A549 (cell line): ENCODE measurements around the gene EFCAB5. TPM values are rescaled to one million over a fixed set of nuclear protein-coding genes. Genes with fewer than 3 reads are reported as not detected.

Source experiments
- ATAC-seq, 2 experiments: fragments of 200-7000 bp in 1 of 2; fragments of >200 bp in 1 of 2; cut with Nextera tagmentation in 1 of 2; cut with Tn5 transposase in 1 of 2; 3 replicates each; pipeline versions ENCODE4 v1.8.0 to v1.9.1; 2018 to 2020; ENCODE audit warnings: mild to moderate bottlenecking in 1 of 2, moderate library complexity in 1 of 2
- CTCF ChIA-PET: fragments of 300-600 bp; sonication (Branson Sonifier 250); formaldehyde crosslinking; extraction: SDS; loops from one replicate; lab custom pipeline; 2021; ENCODE audit warnings: antibody characterized with exemption, inconsistent platforms; lab: Yijun Ruan, JAX
- POLR2A ChIA-PET: fragments of 350-600 bp; formaldehyde crosslinking; extraction: SDS; loops from one replicate; lab custom pipeline; 2021; ENCODE audit warnings: antibody characterized with exemption, inconsistent platforms; lab: Yijun Ruan, JAX
- DNase-seq, 2 experiments: peaks; one replicate each; pipeline versions ENCODE4 v3.0.0 to v3.0.0-alpha.2; 2011 to 2016; ENCODE audit warnings: low read depth in 1 of 2, low spot score in 1 of 2
- FAIRE-seq: peaks from 2 replicates; lab custom pipeline; 2011; peaks lifted over from hg19 to GRCh38; lab: Jason Lieb, UNC
- H3K27ac ChIP-seq, 2 experiments: fragments of >200 bp; sonication (Bioruptor Twin); formaldehyde crosslinking; 3 replicates each; pipeline ENCODE4 v1.5.1; 2016 to 2017
- H3K4me1 ChIP-seq: fragments of >200 bp; sonication (Bioruptor Twin); formaldehyde crosslinking; 3 replicates; pipeline ENCODE4 v1.6.1; 2016
- H3K4me2 ChIP-seq: fragments of >200 bp; sonication (Bioruptor Twin); formaldehyde crosslinking; 3 replicates; pipeline ENCODE4 v1.6.1; 2016
- H3K4me3 ChIP-seq: fragments of >200 bp; sonication (Bioruptor Twin); formaldehyde crosslinking; 3 replicates; pipeline ENCODE4 v1.5.1; 2016
- H3K9me3 ChIP-seq: fragments of >200 bp; sonication (Bioruptor Twin); formaldehyde crosslinking; 3 replicates; pipeline ENCODE4 v1.6.1; 2016
- BHLHE40 ChIP-seq: IDR thresholded peaks from 2 replicates; pipeline ENCODE4 v1.6.1; 2012; ENCODE audit warnings: low read depth, low read length, inconsistent platforms
- CBX8 ChIP-seq: fragments of 200-600 bp; sonication (generic); IDR thresholded peaks from 2 replicates; pipeline ENCODE4 v1.6.1; 2016
- CHD2 ChIP-seq: fragments of 150-350 bp; IDR thresholded peaks from 2 replicates; pipeline ENCODE4 v1.6.1; 2014; ENCODE audit warnings: low read length; ENCODE audit not compliant: partially characterized antibody
- CHD4 ChIP-seq: fragments of 200-600 bp; sonication (generic); IDR thresholded peaks from 2 replicates; pipeline ENCODE4 v1.6.1; 2016; ENCODE audit warnings: antibody characterized with exemption, mild to moderate bottlenecking, borderline replicate concordance
- EHMT2 ChIP-seq: fragments of 200-600 bp; sonication (generic); IDR thresholded peaks from 2 replicates; pipeline ENCODE4 v1.6.1; 2016; ENCODE audit warnings: antibody characterized with exemption, low read depth, mild to moderate bottlenecking, moderate library complexity
- ESRRA ChIP-seq: fragments of 150-350 bp; IDR thresholded peaks from 2 replicates; pipeline ENCODE4 v1.6.1; 2014; ENCODE audit warnings: mild to moderate bottlenecking, low read length, borderline replicate concordance
- FOSB ChIP-seq: fragments of 250-450 bp; sonication (Bioruptor Pico); IDR thresholded peaks from 2 replicates; pipeline ENCODE4 v1.5.0; 2020; ENCODE audit warnings: mild to moderate bottlenecking, moderate library complexity
- FOSL2 ChIP-seq, 2 experiments: fragments of 450-650 bp in 1 of 2; fragments of >200 bp in 1 of 2; sonication (Bioruptor Twin) in 1 of 2; formaldehyde crosslinking; IDR thresholded peaks; 2 replicates each; pipeline versions ENCODE4 v1.5.0 to v1.6.1; 2016 to 2020; ENCODE audit warnings: mild to moderate bottlenecking in 1 of 2, moderate library complexity in 1 of 2
- GATA3 ChIP-seq: IDR thresholded peaks from 2 replicates; pipeline ENCODE4 v1.6.1; 2012; ENCODE audit warnings: borderline replicate concordance
- HMGXB4 ChIP-seq: fragments of 250-450 bp; sonication (Bioruptor Pico); IDR thresholded peaks from 2 replicates; pipeline ENCODE4 v1.5.0; 2021; ENCODE audit warnings: mild to moderate bottlenecking, moderate library complexity, borderline replicate concordance
- HOXA7 ChIP-seq: fragments of 250-450 bp; sonication (Bioruptor Pico); IDR thresholded peaks from 2 replicates; pipeline ENCODE4 v1.5.0; 2020; ENCODE audit warnings: mild to moderate bottlenecking, moderate library complexity
- HOXB5 ChIP-seq: fragments of 250-450 bp; sonication (Bioruptor Pico); IDR thresholded peaks from 2 replicates; pipeline ENCODE4 v1.5.0; 2020; ENCODE audit warnings: mild to moderate bottlenecking, moderate library complexity
- KDM1A ChIP-seq: fragments of 200-600 bp; sonication (generic); IDR thresholded peaks from 2 replicates; pipeline ENCODE4 v1.6.1; 2016; ENCODE audit warnings: low read depth, mild to moderate bottlenecking
- KDM5A ChIP-seq: fragments of 200-600 bp; sonication (generic); IDR thresholded peaks from 2 replicates; pipeline ENCODE4 v1.6.1; 2016; ENCODE audit warnings: antibody characterized with exemption, mild to moderate bottlenecking
- MAX ChIP-seq: IDR thresholded peaks from 2 replicates; pipeline ENCODE4 v1.6.1; 2012
- MAZ ChIP-seq: fragments of 150-350 bp; IDR thresholded peaks from 2 replicates; pipeline ENCODE4 v1.6.1; 2014; ENCODE audit warnings: antibody characterized with exemption, low read depth, low read length, borderline replicate concordance
- NFE2L2 ChIP-seq: fragments of 150-350 bp; conservative IDR thresholded peaks from 2 replicates; pipeline ENCODE4 v1.6.1; 2014; ENCODE audit warnings: low read length
- NPAS2 ChIP-seq: fragments of 250-450 bp; sonication (Bioruptor Pico); IDR thresholded peaks from 2 replicates; pipeline ENCODE4 v1.8.0; 2022; ENCODE audit warnings: mild to moderate bottlenecking, moderate library complexity, borderline replicate concordance
- RAD21 ChIP-seq, 2 experiments: fragments of >200 bp in 1 of 2; sonication (Bioruptor Twin) in 1 of 2; formaldehyde crosslinking in 1 of 2; IDR thresholded peaks in 1 of 2; conservative IDR thresholded peaks in 1 of 2; 2 replicates in 1 of 2; 3 replicates in 1 of 2; pipeline ENCODE4 v1.6.1; 2012 to 2018; ENCODE audit warnings: inconsistent platforms in 1 of 2
- ZC3H11A ChIP-seq: fragments of 450-650 bp; IDR thresholded peaks from 2 replicates; pipeline ENCODE4 v1.6.1; 2014; ENCODE audit warnings: antibody characterized with exemption, mild to moderate bottlenecking
- ZFP36 ChIP-seq: fragments of 450-650 bp; IDR thresholded peaks from 2 replicates; pipeline ENCODE4 v1.6.1; 2014; ENCODE audit warnings: borderline replicate concordance; ENCODE audit not compliant: partially characterized antibody
- ZSCAN20 ChIP-seq: fragments of 250-450 bp; sonication (Bioruptor Pico); IDR thresholded peaks from 2 replicates; pipeline ENCODE4 v1.8.0; 2022; ENCODE audit warnings: mild to moderate bottlenecking, moderate library complexity
- WGBS: methylation state at CpG from one replicate; pipeline ENCODE4 v1.1.6; 2017; ENCODE audit errors: missing lambda C conversion rate; 5-methylcytosine and 5-hydroxymethylcytosine counted together
- polyA plus RNA-seq, 4 experiments: library from polyadenylated mRNA; depleted of rRNA in 3 of 4; stranded (reverse); fragments of >200 nt; fragmentation: RNase III in 1 of 4; extraction: RNeasy Plus Mini Kit Qiagen cat#74134 plus additional on column Dnase treatment in 1 of 4; gene quantifications; 2 replicates in 3 of 4; 3 replicates in 1 of 4; pipeline ENCODE4 v1.2.3, GENCODE V29; 2011 to 2017
- TF ChIP-seq, protein P1 (sequence below): IDR thresholded peaks from 2 replicates; pipeline ENCODE4 v1.6.1; 2012
- TF ChIP-seq, protein P2 (sequence below): fragments of 150-350 bp; IDR thresholded peaks from 2 replicates; pipeline ENCODE4 v1.6.1; 2014; ENCODE audit warnings: low read depth, mild to moderate bottlenecking, low read length
- TF ChIP-seq, protein P3 (sequence below): IDR thresholded peaks from 2 replicates; pipeline ENCODE4 v1.6.1; 2012; ENCODE audit warnings: low read depth, borderline replicate concordance
- TF ChIP-seq, protein P4 (sequence below): fragments of >200 bp; sonication (Bioruptor Twin); formaldehyde crosslinking; IDR thresholded peaks from 2 replicates; pipeline ENCODE4 v1.6.1; 2016

EFCAB5 gene
- polyA plus RNA-seq, 2 of the 4 experiments (the other 2 are of a cell fraction), result 0.65 to 2.6 TPM

DNA sequence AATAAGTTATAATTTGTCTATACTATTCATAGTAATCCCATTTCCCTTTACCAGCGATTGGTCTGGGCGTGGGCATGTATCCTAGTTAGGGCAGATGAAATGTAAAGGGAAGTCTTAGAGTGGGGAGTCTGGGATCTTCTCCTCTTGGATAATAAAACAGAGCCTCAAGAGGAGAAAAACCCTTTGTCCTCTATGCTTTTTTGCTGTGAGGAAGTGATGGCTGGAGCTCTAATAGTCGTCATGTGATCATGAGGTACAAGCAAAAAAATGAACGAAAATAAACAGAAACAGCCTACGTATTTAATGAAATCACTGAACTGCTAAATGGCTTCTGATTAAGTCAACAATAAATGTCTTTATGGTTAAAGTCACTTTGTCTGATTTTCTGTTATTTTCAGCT, 26.8 kb downstream of the EFCAB5 start:
- Histone ChIP-seq H3K4me3 (no peak overlapping the region), H3K4me1 (no peaks in the 10 kb centered on the region), H3K27ac (no peak overlapping the region), H3K9me3 (peaks cover 1% of the 10 kb centered on the region; the same call in 1 of the 3 replicates), H3K4me2 (no peak overlapping the region)
- CTCF ChIA-PET, result interaction anchor here (1.6 kb wide), 1 partner anchor 9 kb away, joined by 4 read pairs; no protein-coding TSS in a partner anchor
- POLR2A ChIA-PET, result no interaction called here
- FAIRE-seq (no peak), DNase-seq (no peak), ATAC-seq (no peak)
- TF ChIP-seq ZFP36, result no peak
- TF ChIP-seq MAZ, result no peak
- TF ChIP-seq, protein P1, sequence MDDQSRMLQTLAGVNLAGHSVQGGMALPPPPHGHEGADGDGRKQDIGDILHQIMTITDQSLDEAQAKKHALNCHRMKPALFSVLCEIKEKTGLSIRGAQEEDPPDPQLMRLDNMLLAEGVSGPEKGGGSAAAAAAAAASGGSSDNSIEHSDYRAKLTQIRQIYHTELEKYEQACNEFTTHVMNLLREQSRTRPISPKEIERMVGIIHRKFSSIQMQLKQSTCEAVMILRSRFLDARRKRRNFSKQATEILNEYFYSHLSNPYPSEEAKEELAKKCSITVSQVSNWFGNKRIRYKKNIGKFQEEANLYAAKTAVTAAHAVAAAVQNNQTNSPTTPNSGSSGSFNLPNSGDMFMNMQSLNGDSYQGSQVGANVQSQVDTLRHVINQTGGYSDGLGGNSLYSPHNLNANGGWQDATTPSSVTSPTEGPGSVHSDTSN, result no peak
- TF ChIP-seq CBX8, result no peak
- no peak for TF ChIP-seq BHLHE40
- no peak for TF ChIP-seq FOSL2 (IDR thresholded peaks at IDR 0.05)
- no peak for TF ChIP-seq FOSL2 (CRISPR knock-in tag; IDR thresholded peaks at IDR 0.05)
- TF ChIP-seq RAD21 (conservative IDR thresholded peaks at IDR 0.05 in 1 of 2, IDR thresholded peaks at IDR 0.05 in 1 of 2), result no peak
- no peak for TF ChIP-seq HOXB5
- no peak for TF ChIP-seq EHMT2
- no peak for TF ChIP-seq ZSCAN20 (CRISPR knock-in tag)
- no peak for TF ChIP-seq KDM5A
- TF ChIP-seq CHD2, result no peak
- 46% methylated on average over 5 of the region's 5 CpGs for WGBS

DNA sequence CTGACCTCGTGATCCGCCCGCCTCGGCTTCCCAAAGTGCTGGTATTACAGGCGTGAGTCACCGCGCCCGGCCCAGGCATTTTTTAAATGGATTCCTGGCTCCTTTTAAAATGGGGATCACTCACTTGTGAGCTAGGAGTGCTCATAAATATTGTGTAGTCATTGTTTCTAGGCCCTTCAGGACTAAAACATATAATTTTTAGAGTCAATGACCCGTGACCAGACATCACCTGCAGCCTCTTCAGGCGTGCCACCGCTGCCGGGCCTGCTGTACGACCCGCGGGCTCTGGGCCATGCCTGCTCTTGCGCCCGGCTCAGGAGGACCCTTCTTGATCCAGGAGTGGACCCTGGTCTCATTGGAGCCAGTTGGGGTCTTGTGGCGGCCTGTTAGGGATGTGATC, 30.8 kb downstream of the EFCAB5 start:
- ATAC-seq (no peak), FAIRE-seq (no peak), DNase-seq (no peak)
- ChIA-PET CTCF (interaction anchor here (0.6 to 1.8 kb wide), 4 partner anchors 10 to 122 kb away, joined by 3 to 5 read pairs (median 4); no protein-coding TSS in a partner anchor), POLR2A (no interaction called here)
- Histone ChIP-seq H3K9me3 (no peaks in the 10 kb centered on the region), H3K27ac (no peak overlapping the region), H3K4me1 (no peaks in the 10 kb centered on the region), H3K4me3 (no peak overlapping the region), H3K4me2 (no peak overlapping the region)
- TF ChIP-seq KDM1A, result no peak
- TF ChIP-seq KDM5A, result no peak
- no peak for TF ChIP-seq MAZ
- TF ChIP-seq, protein P2, sequence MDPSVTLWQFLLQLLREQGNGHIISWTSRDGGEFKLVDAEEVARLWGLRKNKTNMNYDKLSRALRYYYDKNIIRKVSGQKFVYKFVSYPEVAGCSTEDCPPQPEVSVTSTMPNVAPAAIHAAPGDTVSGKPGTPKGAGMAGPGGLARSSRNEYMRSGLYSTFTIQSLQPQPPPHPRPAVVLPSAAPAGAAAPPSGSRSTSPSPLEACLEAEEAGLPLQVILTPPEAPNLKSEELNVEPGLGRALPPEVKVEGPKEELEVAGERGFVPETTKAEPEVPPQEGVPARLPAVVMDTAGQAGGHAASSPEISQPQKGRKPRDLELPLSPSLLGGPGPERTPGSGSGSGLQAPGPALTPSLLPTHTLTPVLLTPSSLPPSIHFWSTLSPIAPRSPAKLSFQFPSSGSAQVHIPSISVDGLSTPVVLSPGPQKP, result no peak
- TF ChIP-seq FOSL2 (IDR thresholded peaks at IDR 0.05), result no peak
- TF ChIP-seq FOSL2 (CRISPR knock-in tag; IDR thresholded peaks at IDR 0.05), result no peak
- no peak for TF ChIP-seq MAX
- TF ChIP-seq, protein P3, sequence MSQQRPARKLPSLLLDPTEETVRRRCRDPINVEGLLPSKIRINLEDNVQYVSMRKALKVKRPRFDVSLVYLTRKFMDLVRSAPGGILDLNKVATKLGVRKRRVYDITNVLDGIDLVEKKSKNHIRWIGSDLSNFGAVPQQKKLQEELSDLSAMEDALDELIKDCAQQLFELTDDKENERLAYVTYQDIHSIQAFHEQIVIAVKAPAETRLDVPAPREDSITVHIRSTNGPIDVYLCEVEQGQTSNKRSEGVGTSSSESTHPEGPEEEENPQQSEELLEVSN, result no peak
- TF ChIP-seq ESRRA, result no peak
- no peak for TF ChIP-seq NPAS2 (CRISPR knock-in tag)
- TF ChIP-seq HMGXB4, result no peak
- TF ChIP-seq, protein P4, sequence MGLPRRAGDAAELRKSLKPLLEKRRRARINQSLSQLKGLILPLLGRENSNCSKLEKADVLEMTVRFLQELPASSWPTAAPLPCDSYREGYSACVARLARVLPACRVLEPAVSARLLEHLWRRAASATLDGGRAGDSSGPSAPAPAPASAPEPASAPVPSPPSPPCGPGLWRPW, result no peak
- TF ChIP-seq CBX8, result no peak
- no peak for TF ChIP-seq CHD4
- TF ChIP-seq CHD2, result no peak
- no peak for TF ChIP-seq FOSB (CRISPR knock-in tag)
- no peak for TF ChIP-seq ZFP36
- no peak for TF ChIP-seq GATA3
- no peak for TF ChIP-seq ZC3H11A
- no peak for TF ChIP-seq NFE2L2
- no peak for TF ChIP-seq HOXA7
- 85% methylated on average over 18 of the region's 18 CpGs for WGBS
